WTC11 (cell line): ENCODE data around the gene LCN15. TPM values are rescaled to one million over a fixed set of nuclear protein-coding genes. Genes with fewer than 3 reads are reported as not detected.
A peak's percentile ranks its signal among the peaks of the same experiment; 100 is the strongest.

ENCODE experiments used
- CREB1 ChIP-seq: sonication (generic); formaldehyde crosslinking; IDR thresholded peaks from 2 replicates; pipeline ENCODE4 v1.8.0; 2023; ENCODE audit warnings: mild to moderate bottlenecking, missing genetic modification reagents
- CREM ChIP-seq: sonication (generic); formaldehyde crosslinking; IDR thresholded peaks from 2 replicates; pipeline ENCODE4 v1.8.1; 2022; ENCODE audit warnings: mild to moderate bottlenecking, missing genetic modification reagents, moderate library complexity
- CTCF ChIP-seq: fragments of 200-600 bp; IDR thresholded peaks from 2 replicates; pipeline ENCODE4 v1.8.0; 2022; ENCODE audit warnings: antibody characterized with exemption
- E2F1 ChIP-seq: sonication (generic); formaldehyde crosslinking; IDR thresholded peaks from 2 replicates; pipeline ENCODE4 v1.8.0; 2022; ENCODE audit warnings: mild to moderate bottlenecking, missing genetic modification reagents
- E2F5 ChIP-seq: sonication (generic); formaldehyde crosslinking; IDR thresholded peaks from 2 replicates; pipeline ENCODE4 v1.8.1; 2022; ENCODE audit warnings: mild to moderate bottlenecking, moderate library complexity, missing genetic modification reagents
- ETV6 ChIP-seq: sonication (generic); formaldehyde crosslinking; IDR thresholded peaks from 2 replicates; pipeline ENCODE4 v1.8.1; 2022; ENCODE audit warnings: mild to moderate bottlenecking, missing genetic modification reagents
- FOXP1 ChIP-seq: sonication (generic); formaldehyde crosslinking; IDR thresholded peaks from 2 replicates; pipeline ENCODE4 v1.8.0; 2022; ENCODE audit warnings: missing genetic modification reagents, mild to moderate bottlenecking, moderate library complexity, borderline replicate concordance
- GTF2I ChIP-seq: fragments of 250-450 bp; sonication (Bioruptor Pico); conservative IDR thresholded peaks from 2 replicates; pipeline ENCODE4 v1.4.0; 2021; ENCODE audit warnings: mild to moderate bottlenecking
- NR1H2 ChIP-seq: sonication (generic); formaldehyde crosslinking; IDR thresholded peaks from 2 replicates; pipeline ENCODE4 v1.9.0; 2021; ENCODE audit warnings: mild to moderate bottlenecking, moderate library complexity, missing genetic modification reagents
- RELA ChIP-seq: sonication (generic); formaldehyde crosslinking; IDR thresholded peaks from 2 replicates; pipeline ENCODE4 v1.8.1; 2022; ENCODE audit warnings: missing genetic modification reagents, mild to moderate bottlenecking, borderline replicate concordance
- RORB ChIP-seq: fragments of 250-450 bp; sonication (Bioruptor Pico); IDR thresholded peaks from 2 replicates; pipeline ENCODE4 v1.9.0; 2021; ENCODE audit warnings: mild to moderate bottlenecking
- SMAD4 ChIP-seq: sonication (generic); formaldehyde crosslinking; IDR thresholded peaks from 2 replicates; pipeline ENCODE4 v1.8.0; 2022; ENCODE audit warnings: mild to moderate bottlenecking, missing genetic modification reagents
- SP1 ChIP-seq: sonication (generic); formaldehyde crosslinking; conservative IDR thresholded peaks from 2 replicates; pipeline ENCODE4 v1.8.1; 2022; ENCODE audit warnings: missing genetic modification reagents
- TEAD4 ChIP-seq: sonication (generic); formaldehyde crosslinking; IDR thresholded peaks from 2 replicates; pipeline ENCODE4 v1.8.0; 2022; ENCODE audit warnings: mild to moderate bottlenecking, missing genetic modification reagents
- ZBTB21 ChIP-seq: sonication (generic); formaldehyde crosslinking; IDR thresholded peaks from 2 replicates; pipeline ENCODE4 v1.8.1; 2023; ENCODE audit warnings: mild to moderate bottlenecking, missing genetic modification reagents, borderline replicate concordance
- ZNF396 ChIP-seq: fragments of 250-450 bp; sonication (Bioruptor Pico); IDR thresholded peaks from 2 replicates; pipeline ENCODE4 v1.8.0; 2021; ENCODE audit warnings: mild to moderate bottlenecking, moderate library complexity, borderline replicate concordance
- total RNA-seq: library from RNA; stranded (reverse); gene quantifications from 3 replicates; pipeline ENCODE4 v1.2.3, GENCODE V29; 2021
- TF ChIP-seq, protein P1 (sequence below): sonication (generic); formaldehyde crosslinking; IDR thresholded peaks from 2 replicates; pipeline ENCODE4 v1.8.1; 2023; ENCODE audit warnings: mild to moderate bottlenecking, missing genetic modification reagents, moderate library complexity
- TF ChIP-seq, protein P2 (sequence below): sonication (generic); formaldehyde crosslinking; IDR thresholded peaks from 2 replicates; pipeline ENCODE4 v1.8.0; 2023; ENCODE audit warnings: missing genetic modification reagents
- TF ChIP-seq, protein P3 (sequence below): sonication (generic); formaldehyde crosslinking; IDR thresholded peaks from 2 replicates; pipeline ENCODE4 v1.8.1; 2023; ENCODE audit warnings: mild to moderate bottlenecking, missing genetic modification reagents, borderline replicate concordance
- TF ChIP-seq, protein P4 (sequence below): sonication (generic); formaldehyde crosslinking; IDR thresholded peaks from 2 replicates; pipeline ENCODE4 v1.8.0; 2022; ENCODE audit warnings: mild to moderate bottlenecking, missing genetic modification reagents
- TF ChIP-seq, protein P5 (sequence below): sonication (generic); formaldehyde crosslinking; IDR thresholded peaks from 2 replicates; pipeline ENCODE4 v1.8.0; 2022; ENCODE audit warnings: missing genetic modification reagents
- TF ChIP-seq, protein P6 (sequence below): sonication (generic); formaldehyde crosslinking; IDR thresholded peaks from 2 replicates; pipeline ENCODE4 v1.8.0; 2023; ENCODE audit warnings: mild to moderate bottlenecking, missing genetic modification reagents

Gene LCN15
- total RNA-seq, 1 experiment from 2014 or later: 0.52 TPM

GRCh38 chr9:136799854-136800657, 35.7 kb upstream of the LCN15 start (continued):
- no peak for TF ChIP-seq CREM (CRISPR knock-in tag)
- TF ChIP-seq, protein P1, sequence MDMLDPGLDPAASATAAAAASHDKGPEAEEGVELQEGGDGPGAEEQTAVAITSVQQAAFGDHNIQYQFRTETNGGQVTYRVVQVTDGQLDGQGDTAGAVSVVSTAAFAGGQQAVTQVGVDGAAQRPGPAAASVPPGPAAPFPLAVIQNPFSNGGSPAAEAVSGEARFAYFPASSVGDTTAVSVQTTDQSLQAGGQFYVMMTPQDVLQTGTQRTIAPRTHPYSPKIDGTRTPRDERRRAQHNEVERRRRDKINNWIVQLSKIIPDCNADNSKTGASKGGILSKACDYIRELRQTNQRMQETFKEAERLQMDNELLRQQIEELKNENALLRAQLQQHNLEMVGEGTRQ: no peak
- no peak for TF ChIP-seq RELA
- no peak for TF ChIP-seq SMAD4 (CRISPR knock-in tag)
- peak; percentile 38; the same call in 1 of the 2 replicates for TF ChIP-seq FOXP1 (CRISPR knock-in tag)
- TF ChIP-seq GTF2I: no peak
- TF ChIP-seq RORB (CRISPR knock-in tag): no peak
- TF ChIP-seq, protein P2, sequence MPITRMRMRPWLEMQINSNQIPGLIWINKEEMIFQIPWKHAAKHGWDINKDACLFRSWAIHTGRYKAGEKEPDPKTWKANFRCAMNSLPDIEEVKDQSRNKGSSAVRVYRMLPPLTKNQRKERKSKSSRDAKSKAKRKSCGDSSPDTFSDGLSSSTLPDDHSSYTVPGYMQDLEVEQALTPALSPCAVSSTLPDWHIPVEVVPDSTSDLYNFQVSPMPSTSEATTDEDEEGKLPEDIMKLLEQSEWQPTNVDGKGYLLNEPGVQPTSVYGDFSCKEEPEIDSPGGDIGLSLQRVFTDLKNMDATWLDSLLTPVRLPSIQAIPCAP: no peak
- no peak for TF ChIP-seq TEAD4
- no peak for TF ChIP-seq CTCF
- peak; percentile 73; the same call in 1 of the 2 replicates for TF ChIP-seq SP1 (CRISPR knock-in tag)
- TF ChIP-seq CREB1 (CRISPR knock-in tag): no peak
- TF ChIP-seq, protein P3, sequence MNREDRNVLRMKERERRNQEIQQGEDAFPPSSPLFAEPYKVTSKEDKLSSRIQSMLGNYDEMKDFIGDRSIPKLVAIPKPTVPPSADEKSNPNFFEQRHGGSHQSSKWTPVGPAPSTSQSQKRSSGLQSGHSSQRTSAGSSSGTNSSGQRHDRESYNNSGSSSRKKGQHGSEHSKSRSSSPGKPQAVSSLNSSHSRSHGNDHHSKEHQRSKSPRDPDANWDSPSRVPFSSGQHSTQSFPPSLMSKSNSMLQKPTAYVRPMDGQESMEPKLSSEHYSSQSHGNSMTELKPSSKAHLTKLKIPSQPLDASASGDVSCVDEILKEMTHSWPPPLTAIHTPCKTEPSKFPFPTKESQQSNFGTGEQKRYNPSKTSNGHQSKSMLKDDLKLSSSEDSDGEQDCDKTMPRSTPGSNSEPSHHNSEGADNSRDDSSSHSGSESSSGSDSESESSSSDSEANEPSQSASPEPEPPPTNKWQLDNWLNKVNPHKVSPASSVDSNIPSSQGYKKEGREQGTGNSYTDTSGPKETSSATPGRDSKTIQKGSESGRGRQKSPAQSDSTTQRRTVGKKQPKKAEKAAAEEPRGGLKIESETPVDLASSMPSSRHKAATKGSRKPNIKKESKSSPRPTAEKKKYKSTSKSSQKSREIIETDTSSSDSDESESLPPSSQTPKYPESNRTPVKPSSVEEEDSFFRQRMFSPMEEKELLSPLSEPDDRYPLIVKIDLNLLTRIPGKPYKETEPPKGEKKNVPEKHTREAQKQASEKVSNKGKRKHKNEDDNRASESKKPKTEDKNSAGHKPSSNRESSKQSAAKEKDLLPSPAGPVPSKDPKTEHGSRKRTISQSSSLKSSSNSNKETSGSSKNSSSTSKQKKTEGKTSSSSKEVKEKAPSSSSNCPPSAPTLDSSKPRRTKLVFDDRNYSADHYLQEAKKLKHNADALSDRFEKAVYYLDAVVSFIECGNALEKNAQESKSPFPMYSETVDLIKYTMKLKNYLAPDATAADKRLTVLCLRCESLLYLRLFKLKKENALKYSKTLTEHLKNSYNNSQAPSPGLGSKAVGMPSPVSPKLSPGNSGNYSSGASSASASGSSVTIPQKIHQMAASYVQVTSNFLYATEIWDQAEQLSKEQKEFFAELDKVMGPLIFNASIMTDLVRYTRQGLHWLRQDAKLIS (CRISPR knock-in tag): no peak
- TF ChIP-seq E2F1 (CRISPR knock-in tag): 0 out of 2 replicates have a peak, but pooled peaks have one; percentile 28
- TF ChIP-seq ETV6 (CRISPR knock-in tag): 0 out of 2 replicates have a peak, but pooled peaks have one; percentile 31
- no peak for TF ChIP-seq E2F5
- TF ChIP-seq, protein P4, sequence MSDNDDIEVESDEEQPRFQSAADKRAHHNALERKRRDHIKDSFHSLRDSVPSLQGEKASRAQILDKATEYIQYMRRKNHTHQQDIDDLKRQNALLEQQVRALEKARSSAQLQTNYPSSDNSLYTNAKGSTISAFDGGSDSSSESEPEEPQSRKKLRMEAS: peak; percentile 80
- TF ChIP-seq, protein P5, sequence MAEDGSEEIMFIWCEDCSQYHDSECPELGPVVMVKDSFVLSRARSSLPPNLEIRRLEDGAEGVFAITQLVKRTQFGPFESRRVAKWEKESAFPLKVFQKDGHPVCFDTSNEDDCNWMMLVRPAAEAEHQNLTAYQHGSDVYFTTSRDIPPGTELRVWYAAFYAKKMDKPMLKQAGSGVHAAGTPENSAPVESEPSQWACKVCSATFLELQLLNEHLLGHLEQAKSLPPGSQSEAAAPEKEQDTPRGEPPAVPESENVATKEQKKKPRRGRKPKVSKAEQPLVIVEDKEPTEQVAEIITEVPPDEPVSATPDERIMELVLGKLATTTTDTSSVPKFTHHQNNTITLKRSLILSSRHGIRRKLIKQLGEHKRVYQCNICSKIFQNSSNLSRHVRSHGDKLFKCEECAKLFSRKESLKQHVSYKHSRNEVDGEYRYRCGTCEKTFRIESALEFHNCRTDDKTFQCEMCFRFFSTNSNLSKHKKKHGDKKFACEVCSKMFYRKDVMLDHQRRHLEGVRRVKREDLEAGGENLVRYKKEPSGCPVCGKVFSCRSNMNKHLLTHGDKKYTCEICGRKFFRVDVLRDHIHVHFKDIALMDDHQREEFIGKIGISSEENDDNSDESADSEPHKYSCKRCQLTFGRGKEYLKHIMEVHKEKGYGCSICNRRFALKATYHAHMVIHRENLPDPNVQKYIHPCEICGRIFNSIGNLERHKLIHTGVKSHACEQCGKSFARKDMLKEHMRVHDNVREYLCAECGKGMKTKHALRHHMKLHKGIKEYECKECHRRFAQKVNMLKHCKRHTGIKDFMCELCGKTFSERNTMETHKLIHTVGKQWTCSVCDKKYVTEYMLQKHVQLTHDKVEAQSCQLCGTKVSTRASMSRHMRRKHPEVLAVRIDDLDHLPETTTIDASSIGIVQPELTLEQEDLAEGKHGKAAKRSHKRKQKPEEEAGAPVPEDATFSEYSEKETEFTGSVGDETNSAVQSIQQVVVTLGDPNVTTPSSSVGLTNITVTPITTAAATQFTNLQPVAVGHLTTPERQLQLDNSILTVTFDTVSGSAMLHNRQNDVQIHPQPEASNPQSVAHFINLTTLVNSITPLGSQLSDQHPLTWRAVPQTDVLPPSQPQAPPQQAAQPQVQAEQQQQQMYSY (CRISPR knock-in tag): no peak
- TF ChIP-seq, protein P6, sequence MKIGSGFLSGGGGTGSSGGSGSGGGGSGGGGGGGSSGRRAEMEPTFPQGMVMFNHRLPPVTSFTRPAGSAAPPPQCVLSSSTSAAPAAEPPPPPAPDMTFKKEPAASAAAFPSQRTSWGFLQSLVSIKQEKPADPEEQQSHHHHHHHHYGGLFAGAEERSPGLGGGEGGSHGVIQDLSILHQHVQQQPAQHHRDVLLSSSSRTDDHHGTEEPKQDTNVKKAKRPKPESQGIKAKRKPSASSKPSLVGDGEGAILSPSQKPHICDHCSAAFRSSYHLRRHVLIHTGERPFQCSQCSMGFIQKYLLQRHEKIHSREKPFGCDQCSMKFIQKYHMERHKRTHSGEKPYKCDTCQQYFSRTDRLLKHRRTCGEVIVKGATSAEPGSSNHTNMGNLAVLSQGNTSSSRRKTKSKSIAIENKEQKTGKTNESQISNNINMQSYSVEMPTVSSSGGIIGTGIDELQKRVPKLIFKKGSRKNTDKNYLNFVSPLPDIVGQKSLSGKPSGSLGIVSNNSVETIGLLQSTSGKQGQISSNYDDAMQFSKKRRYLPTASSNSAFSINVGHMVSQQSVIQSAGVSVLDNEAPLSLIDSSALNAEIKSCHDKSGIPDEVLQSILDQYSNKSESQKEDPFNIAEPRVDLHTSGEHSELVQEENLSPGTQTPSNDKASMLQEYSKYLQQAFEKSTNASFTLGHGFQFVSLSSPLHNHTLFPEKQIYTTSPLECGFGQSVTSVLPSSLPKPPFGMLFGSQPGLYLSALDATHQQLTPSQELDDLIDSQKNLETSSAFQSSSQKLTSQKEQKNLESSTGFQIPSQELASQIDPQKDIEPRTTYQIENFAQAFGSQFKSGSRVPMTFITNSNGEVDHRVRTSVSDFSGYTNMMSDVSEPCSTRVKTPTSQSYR: no peak; the same call in 1 of the 2 replicates
- TF ChIP-seq ZBTB21 (CRISPR knock-in tag): no peak
- TF ChIP-seq NR1H2 (CRISPR knock-in tag): no peak
- no peak for TF ChIP-seq ZNF396 (CRISPR knock-in tag)
